Amniotic stem cell (primary cell): ENCODE data around the gene PSMA6.
"Not testable (repeated sequence)": the region's sequence is repeated elsewhere in the genome, so short reads cannot be mapped to it uniquely, and the experiment has no call there.

Experiments
- DNase-seq: peaks from one replicate; lab custom pipeline; 2025; lab: John Stamatoyannopoulos, UW

The PSMA6 gene

DNA sequence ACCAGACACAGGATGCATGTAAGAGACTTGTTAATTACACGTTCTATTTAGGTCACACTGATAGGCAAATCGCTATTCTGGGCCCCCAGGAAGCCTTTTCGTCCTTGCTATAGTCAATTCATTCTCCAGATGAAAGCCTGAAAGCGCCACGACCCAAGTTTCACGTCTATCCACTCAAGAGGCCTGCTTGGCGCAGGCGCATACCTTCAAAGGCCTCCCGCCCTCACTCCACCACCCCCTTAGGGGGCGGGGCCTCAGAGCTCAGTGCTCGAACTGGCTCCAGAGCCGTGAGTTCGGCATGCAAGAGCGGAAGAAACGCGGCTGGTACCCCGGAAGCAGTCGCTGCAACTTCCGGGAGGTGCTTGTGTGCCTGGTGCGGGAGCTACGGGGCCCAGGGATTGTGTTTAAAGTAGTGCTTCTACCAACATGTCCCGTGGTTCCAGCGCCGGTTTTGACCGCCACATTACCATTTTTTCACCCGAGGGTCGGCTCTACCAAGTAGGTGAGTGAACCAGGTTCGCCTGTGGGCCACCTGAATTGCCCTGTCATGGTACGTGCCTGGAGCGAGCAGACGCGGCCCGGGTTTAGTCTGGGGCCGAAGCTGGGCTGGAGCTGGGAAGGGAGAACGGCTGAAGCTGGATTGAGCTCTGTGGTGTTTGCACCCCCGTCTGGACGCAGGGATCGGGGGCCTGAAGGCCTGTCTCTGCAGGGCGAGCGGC, at the start of gene PSMA6:
Gene PSMA6 (plus strand): TSS at position 332 of the 719 bp plus-strand sequence. CDS start 95 bp downstream, at position 427.
- peak; percentile 98 for DNase-seq

DNA sequence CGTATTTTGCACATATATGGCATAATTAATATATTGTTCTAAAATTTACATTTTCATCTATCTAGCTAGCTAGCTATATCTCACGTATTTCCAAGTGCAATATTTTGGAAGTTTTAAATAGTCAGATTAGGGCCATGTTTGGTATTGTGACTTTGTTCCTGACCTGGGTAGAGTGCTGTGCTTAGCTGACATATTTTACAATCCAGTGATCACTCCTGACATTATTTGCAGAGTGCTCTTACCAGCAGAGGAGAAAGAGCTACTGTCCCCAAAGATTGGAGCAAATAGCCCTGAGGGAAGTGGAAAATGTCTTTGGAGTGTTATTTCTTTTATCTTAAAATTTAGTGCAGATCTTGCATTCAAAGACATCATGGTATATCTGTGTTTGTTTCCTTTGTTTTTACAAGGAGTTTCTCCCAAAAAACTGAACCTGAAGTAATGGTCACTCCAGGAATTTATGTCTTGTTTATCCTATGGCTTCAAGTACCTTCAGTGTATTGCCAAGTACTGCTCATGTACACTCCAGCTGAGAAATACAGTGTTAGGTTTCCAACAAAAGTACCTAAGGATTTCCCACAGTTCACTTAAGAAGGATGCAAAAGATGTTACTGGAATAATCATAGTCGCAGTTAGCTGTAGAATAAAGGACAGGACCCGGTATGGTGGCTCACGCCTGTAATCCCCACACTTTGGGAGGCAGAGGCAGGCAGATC, 49.4 kb upstream of the PSMA6 start:
- DNase-seq, result no peak

DNA sequence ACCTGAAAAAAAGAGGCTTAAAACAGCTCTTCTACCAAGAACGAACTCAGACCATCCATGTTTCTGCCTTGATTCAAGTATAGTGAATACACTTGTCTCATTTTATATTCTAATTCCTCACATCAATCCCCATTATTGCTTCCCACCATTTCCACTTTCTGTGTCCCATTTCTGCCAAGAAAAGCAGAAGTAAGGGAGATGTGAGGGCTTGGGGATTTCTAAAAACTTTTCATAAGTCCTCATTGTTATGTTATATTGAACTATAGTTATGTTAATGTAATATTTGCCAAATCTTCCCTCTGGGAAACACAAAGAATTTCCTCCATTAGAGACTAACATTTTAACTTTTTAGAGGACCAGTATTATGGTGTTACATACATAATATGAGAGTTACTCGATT, 48.2 kb upstream of the PSMA6 start:
- DNase-seq, result no peak

DNA sequence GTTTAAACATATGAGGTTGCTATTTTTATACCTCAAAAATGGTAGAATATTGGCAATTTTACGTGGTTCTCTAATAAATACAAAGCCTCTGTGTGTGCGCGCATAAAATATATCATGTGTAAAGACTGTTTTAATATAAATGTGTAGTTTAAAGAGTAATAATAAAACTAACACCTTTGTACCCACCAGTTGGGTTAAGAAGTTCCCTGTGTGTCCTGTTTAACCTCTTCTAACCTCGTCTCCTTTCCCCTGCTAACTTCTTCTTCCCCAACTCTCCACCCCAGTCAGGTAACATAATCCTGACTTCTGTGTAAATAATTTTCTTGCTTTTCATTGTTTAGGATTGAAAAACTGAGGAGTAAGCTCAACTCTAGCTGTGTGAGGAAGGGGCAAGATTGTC, 47.6 kb upstream of the PSMA6 start:
- DNase-seq, result no peak

DNA sequence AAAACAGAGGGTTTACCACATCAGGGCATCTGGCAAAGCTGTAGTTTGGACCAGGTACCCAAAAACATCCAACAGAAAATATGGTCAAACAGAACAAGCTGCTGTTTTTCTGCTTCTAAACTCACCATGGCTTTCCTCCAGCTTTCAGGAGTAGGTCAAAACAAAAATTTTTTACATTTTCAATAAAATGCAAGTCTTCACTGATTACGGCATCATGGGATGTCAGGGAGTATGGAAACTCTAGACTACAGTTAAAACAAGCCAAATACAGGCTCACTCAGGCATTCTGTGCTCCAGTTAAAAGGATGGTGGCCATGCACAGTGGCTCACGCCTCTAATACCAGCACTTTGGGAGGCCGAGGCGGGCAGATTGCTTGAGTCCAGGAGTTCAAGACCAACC, 47.1 kb upstream of the PSMA6 start:
- no peak for DNase-seq

DNA sequence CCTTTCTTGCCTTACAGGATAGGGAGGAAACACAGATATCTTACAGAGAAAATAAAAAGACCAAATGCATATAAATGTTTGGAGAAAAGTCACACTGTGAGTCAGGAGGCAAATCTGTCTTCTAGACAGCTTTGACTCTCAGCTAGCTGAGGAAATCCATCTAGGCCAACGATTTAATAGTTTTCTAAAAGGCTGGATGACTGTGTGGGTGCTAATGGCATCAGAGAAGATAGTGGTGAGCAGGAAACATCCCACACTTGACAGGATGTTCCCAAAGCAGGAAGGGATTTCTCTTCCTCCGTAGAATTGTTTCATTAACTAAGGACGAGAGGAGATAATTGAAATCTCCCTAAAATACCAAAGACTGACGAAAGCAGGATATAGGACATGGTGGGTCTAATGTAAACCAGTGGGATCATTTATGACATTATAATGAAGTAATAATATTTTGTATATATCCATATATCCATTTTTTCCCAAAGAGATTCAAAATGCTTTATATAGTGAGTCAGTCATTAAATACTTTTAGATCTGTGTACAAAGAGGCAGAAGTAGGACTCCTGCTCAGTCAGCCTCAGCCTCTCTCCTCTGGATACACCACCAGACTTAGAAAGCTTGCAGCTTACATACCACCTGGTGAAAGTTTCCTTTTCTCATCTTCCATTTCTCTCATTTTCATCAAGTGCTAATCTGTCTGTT, 44.3 kb upstream of the PSMA6 start:
- DNase-seq, result no peak

DNA sequence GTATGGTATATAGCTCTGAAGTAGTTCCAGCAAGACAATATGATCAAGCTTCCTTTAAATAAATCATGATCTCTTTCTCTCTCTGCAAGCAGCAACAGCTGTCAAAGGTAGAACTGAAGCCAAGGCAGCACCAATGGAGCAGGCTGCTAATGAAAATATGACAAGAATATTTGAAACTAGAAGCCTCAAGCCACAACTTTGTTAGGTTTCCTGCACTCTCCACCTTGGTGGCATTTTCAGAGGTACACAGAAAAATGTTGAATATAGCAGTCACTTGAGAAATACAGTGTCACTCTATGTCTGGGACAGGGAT, 43.8 kb upstream of the PSMA6 start:
- DNase-seq, result no peak

DNA sequence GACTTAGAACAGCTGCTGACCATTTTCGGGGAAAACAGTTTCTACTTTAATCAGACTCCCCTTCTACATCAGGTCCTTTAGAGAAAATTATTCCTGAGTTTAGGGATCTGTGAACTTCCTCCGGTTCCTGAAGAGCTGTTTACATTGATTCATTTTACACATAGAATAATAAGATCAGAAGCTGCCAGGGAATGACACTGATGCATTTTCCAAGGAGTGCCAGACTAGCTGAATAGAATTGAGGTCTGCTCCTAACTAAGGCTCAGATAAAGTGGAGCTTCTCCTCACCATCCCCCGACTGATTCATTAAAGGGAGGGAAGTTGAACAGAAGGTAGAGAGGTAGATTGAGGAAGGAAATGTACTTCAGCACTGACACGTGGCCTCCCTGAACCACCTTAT, 41.9 kb upstream of the PSMA6 start:
- no peak for DNase-seq

DNA sequence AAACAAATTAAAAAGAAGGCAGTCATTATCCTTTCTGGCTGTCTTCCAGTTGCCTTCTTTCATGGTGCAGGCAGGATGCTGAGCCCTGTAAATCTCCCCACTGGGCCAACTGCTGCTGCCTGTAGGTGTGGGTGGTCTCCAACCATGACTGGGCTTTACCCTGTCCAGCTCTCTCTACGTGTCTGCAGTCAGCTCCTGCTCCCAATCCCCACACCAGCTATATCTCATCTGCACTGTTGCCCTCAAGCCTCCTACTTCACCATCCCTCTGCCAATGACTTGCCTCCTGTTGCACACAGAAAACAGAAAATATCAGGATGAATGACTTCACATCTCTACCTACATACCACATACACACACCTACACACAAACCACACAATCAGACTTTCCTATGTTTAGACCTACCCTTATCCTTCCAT, 39.7 kb upstream of the PSMA6 start:
- DNase-seq, result no peak

DNA sequence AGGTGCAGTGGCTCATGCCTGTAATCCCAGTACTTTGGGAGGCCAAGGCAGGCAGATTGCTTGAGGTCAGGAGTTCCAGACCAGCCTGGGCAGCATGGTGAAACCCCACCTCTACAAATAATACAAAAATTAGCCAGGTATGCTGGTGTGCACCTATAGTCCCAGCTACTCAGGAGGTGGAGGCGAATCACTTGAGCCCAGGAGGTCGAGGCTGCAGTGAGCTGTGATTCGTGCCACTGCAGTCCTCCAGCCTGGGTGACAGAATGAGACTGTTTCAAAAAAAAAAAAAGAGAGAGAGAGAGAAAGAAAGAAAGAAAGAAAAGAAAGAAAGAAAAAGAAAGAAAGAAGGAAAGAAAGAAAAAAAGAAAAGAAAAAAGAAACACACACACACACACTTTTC, 39.1 kb upstream of the PSMA6 start:
- not testable (repeated sequence) for DNase-seq

DNA sequence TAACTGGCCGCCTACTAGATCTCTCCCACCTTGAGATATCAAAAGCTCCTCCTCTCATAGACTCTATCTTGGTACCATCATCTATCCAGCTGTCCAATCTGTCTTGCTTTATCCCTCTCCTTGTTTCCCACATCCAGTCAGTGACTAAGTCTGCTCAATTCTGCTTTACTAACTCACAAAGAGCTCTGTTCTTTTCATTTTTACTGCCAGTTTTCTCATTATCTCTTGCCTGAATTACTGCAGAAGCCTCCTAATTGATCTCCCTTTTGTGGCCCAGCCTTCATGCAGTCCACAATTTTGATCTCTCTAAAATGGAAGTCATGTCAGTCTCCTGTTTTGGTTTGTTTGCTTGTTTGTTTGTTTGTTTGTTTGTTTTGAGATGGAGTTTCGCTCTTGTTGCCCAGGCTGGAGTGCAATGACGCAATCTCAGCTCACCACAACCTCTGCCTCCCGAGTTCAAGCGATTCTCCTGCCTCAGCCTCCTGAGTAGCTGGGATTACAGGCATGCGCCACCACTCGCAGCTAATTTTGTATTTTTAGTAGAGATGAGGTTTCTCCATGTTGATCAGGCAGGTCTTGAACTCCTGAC, 38.1 kb upstream of the PSMA6 start:
- DNase-seq, result not testable (repeated sequence)

DNA sequence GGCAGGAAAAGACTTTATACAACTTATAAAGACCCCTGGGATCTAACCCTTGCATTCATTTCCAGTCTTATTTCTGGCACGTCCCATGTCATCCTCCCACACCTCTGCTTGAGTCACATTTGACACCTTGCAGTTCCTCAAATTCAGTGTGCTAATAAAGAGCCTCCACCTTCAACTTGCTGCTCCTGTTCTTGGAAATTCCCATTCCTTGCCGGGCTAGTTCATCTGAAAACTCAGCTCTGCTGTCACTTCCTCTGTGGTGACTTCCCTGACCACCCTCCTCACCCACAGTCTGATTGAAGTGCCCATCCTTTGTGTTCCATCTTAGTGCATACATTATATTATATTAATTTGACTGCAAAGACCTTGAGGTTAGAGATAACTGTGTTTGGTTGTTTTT, 37.4 kb upstream of the PSMA6 start:
- DNase-seq, result no peak

DNA sequence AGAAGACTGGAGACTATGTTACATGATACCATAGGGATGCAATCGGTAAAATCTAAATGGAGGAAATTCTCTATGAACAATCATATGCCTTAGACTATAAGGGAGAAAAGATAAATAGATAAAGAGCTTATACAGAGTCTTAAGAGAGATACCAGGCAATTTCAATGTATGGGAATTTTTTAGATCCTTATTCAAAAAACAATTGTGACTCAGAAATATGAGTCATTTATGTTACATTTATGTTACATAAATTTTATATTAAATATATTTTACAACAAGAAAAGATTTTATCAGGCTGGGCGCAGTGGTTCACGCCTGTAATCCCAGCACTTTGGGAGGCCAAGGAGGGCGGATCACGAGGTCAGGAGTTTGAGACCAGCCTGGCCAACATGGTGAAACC, 36.5 kb upstream of the PSMA6 start:
- no peak for DNase-seq

DNA sequence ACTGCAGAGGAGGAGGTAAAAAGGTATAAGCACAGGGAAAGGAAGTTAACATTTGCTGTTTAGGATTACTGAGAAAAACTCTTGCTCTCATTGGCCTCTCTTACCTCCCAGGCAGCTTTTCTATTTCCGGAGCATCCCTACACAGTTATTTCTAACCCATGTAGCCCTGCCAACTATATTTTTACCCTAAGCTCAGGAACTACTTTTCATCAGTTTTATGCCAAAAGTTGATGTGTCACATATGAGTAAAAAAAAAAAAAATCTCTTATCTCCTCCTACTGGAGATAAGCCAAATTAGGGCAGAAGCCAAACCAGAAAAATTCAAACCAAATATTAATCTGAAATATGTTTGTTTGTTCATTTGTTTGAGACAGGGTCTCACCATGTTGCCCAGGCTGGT, 34.4 kb upstream of the PSMA6 start:
- DNase-seq, result no peak

DNA sequence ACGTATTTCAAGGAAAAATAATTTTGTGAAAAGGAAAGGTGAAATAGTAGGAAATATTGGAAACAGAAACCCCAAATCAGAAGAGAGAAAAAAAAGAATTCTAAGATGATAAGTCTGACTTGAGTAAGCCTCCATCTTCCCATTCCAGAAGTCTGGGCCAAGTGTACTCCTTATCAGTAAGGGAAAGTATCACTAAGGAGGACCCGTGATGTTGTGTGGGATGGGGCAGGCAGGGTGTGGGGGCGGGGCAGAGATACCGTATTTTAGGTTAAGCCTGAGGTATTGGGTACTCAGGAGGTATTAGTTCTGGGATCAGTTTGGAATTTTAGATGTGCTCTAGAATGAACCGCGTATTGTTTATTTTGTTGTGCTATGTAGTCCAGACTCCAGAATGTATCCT, 33.8 kb upstream of the PSMA6 start:
- DNase-seq, result no peak

DNA sequence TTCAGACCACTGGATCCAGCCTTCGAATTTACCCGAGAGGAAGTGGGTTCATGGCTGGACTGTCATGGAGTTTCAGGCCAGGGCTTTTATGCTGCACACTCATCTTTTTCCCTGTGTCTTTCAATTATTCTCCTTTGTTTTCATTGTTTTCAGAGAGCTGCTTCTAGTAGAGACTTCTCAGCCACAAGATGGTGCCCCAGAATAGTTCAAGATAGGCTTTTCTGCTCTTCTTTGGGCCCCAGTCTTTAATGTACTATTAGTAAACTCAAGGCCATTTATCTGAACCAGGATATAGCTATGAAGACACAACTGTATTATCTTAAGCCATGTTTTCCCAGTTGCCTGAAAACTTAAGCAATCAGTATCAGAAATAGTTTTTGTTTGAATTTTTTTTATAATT, 30.4 kb upstream of the PSMA6 start:
- DNase-seq, result no peak

DNA sequence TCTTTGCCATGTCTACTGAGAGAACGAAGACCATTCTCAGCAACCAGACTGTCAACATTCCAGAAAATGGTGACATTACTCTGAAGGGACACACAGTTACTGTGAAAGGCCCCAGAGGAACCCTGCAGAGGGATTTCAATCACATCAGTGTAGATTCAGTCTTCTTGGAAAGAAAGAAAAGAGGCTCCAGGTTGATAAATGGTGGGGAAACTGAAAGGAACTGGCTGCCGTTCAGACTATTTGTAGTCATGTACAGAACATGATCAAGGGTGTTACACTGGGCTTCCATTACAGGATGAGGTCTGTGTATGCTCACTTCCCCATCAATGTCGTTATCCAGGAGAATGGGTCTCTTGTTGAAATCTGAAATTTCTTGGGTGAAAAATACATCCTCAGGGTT, 29.7 kb upstream of the PSMA6 start:
- no peak for DNase-seq

DNA sequence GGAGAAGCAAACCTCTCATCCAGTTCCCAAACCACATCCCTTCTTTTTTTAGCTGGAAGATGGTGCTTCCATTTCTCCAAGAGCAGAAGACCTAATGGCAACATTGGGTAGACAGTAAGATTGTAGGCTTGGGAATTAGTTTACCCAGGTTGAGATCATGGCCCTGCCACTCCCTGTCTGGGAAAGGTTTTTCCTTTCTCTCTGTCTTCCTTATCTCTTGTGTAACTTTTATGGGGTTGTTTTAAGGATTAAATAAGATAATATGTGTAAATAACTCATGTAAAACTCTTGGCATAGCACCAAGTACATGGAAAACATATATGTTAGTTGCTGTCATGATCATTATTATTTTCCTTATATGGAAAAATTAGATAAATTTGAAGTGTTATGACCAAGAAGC, 23.2 kb upstream of the PSMA6 start:
- no peak for DNase-seq

DNA sequence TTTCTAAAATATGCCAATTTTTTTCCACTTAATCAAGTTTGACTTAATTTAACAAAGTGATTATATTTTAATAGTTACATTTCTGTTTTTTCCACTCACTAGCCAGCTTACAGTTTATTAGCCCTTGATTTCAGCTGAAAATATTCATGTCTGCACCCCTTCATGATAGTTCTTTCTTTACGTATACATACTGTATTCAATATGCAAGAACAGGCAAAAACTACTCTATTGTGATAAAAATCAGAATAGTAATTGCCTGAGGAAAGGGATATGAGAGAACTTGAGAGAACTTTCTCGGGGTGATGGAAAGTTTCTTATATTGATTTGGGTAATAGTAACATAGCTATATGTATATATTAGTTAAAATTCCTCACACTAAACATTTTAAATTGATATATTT, 17.4 kb upstream of the PSMA6 start:
- DNase-seq, result no peak

DNA sequence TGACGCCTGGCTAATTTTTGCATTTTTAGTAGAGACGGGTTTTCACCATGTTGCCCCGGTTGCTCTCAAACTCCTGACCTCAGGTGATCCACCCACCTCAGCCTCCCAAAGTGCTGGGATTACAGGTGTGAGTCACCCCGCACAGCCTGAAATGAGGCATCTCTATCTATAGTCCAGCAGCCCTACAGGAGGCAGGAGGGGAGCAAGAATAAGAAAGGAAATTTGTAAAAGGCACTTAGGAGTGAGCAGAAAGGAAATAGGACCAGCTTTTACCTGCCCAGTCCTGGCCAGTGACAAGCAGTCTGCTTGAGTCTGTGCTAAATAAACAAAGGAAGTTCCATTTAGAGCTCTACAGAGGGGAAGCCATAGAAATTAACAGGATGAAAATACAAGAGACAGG, 15.0 kb upstream of the PSMA6 start:
- no peak for DNase-seq

DNA sequence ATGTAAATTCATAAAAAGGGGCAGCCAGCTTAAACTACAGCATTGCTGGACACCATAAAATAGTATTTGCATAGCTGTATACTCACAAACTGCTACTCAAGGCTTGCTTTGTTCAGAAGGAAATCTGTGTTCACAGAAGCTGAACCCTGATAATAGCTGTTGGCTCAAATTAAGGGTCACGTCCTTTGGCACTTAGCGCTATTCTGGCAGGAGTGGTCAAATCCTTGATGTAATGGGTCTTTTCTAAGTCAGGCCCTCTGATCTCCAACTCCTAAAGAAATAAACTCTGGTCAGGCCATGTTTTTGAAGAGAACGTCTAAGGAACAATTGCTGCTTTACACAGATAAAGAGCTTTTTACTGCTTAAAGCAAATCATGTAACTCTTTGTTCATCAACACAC, 12.8 kb upstream of the PSMA6 start:
- no peak for DNase-seq

DNA sequence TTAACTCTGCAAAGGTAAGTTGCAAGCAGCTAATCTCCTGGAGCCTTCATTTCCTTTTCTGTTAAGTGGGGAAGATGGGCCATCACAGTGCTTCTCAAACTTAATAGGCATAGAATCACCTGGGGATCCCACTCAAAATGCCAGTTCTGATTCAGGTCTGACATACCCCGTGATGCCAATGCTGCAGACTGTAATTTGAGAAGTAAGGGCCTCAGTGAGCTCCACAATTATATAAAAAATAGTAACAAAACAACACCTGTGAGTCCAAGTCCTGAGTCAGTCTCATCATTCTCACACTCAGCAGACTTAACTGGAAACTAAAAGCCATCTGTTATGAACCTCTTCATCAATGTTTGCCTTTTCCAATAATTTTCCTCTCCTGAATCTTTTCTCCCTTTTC, 10.8 kb upstream of the PSMA6 start:
- DNase-seq, result no peak

DNA sequence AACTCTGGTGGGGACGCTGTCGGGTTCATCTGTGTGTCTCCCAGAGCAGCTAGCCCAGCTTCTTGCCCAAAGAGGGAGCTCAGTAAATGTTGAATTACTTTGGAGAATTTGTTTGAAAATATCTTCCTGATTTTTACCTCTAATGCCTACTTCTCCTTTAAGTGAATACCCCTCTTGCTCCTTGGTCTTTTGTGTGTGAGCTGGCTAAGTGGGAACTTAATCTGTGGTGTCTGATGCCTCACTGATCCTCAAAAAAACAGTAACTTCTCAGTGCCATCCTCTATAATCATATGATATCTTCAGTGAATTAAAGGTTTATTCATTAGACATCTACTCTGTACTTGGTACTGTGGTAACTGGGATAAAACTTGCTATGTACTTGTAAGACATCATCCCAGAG, 7.7 kb upstream of the PSMA6 start:
- no peak for DNase-seq
